GM15510 (cell line): ENCODE data around the gene CDH26.

ENCODE experiments used
- POLR2A ChIP-seq: IDR thresholded peaks from 3 replicates; pipeline ENCODE4 v1.6.1; 2011; ENCODE audit warnings: borderline replicate concordance; ENCODE audit not compliant: insufficient read length; ENCODE audit errors: extremely low read depth

CDH26 gene

GRCh38 chr20:59958123-59958522 lies at the start of gene CDH26:
TSS of gene CDH26 (plus strand) at chr20:59958423. CDS start at chr20:59958727, 304 bp downstream.
- no peak for TF ChIP-seq POLR2A

- TF ChIP-seq POLR2A, result no peak
These were observed 49.4 kb upstream of the CDH26 start for GRCh38 chr20:59908855-59909254.

- no peak for TF ChIP-seq POLR2A
These were observed 47.2 kb upstream of the CDH26 start for GRCh38 chr20:59911041-59911440.

- no peak for TF ChIP-seq POLR2A
These were observed 45.6 kb upstream of the CDH26 start for GRCh38 chr20:59912609-59913008.

- TF ChIP-seq POLR2A, result no peak
These were observed 37.3 kb upstream of the CDH26 start for GRCh38 chr20:59920944-59921343.

GRCh38 chr20:59923514-59923913 lies 34.7 kb upstream of the CDH26 start:
- TF ChIP-seq POLR2A, result no peak

GRCh38 chr20:59925359-59925758 lies 32.9 kb upstream of the CDH26 start:
- no peak for TF ChIP-seq POLR2A

GRCh38 chr20:59925899-59926298 lies 32.3 kb upstream of the CDH26 start:
- TF ChIP-seq POLR2A, result no peak

- TF ChIP-seq POLR2A, result no peak
These were observed 26.5 kb upstream of the CDH26 start for GRCh38 chr20:59931511-59932312.

GRCh38 chr20:59932616-59933295 lies 25.5 kb upstream of the CDH26 start:
- TF ChIP-seq POLR2A, result no peak

GRCh38 chr20:59933296-59933848 lies 24.9 kb upstream of the CDH26 start, which contains the start of gene SYCP2:
TSS of gene SYCP2 (minus strand) at chr20:59933637. CDS start at chr20:59922413, 11,224 bp downstream.
- TF ChIP-seq POLR2A, result no peak

- no peak for TF ChIP-seq POLR2A
These were observed 24.2 kb upstream of the CDH26 start for GRCh38 chr20:59933849-59934585.

GRCh38 chr20:59935457-59936185 lies 22.6 kb upstream of the CDH26 start:
- no peak for TF ChIP-seq POLR2A

GRCh38 chr20:59936409-59936808 lies 21.8 kb upstream of the CDH26 start:
- no peak for TF ChIP-seq POLR2A
